ENCODE results near the gene TMEM108. TPM values are rescaled to one million over a fixed set of nuclear protein-coding genes. Genes with fewer than 3 reads are reported as not detected.

The TMEM108 gene
- total and polyA plus RNA-seq, 10 of the 15 experiments (the other 5 are each of a cell fraction or from before 2014, with no cell fraction given): 0.02 to 0.58 (median 0.12) TPM; not detected in 5

- Histone ChIP-seq H3K27me3 (replicated peaks in 1 of 2; ENCODE audit: control insufficient read depth in 2 of 2, insufficient read depth in 2 of 2, low read length in 1 of 2) (no peaks in the 10 kb centered on the region), H3K4me1 (ENCODE audit: control insufficient read depth, insufficient read depth, low read length) (no peaks in the 10 kb centered on the region), H2AFZ (ENCODE audit: control insufficient read depth, low read depth, low read length) (no peak overlapping the region), H3K4me3 (no peak overlapping the region), H3K9me3 (replicated peaks; ENCODE audit: control insufficient read depth, insufficient read depth, low read length) (no peaks in the 10 kb centered on the region), H3K9ac (ENCODE audit: control insufficient read depth, insufficient read depth, low read length) (no peak overlapping the region), H4K20me1 (ENCODE audit: control insufficient read depth, insufficient read depth) (no peaks in the 10 kb centered on the region), H3K27ac (ENCODE audit: control insufficient read depth, insufficient read depth) (no peak overlapping the region), H3K79me2 (ENCODE audit: control insufficient read depth, insufficient read depth, low read length) (no peaks in the 10 kb centered on the region), H3K4me2 (ENCODE audit: control insufficient read depth, insufficient read depth) (no peak overlapping the region), H3K36me3 (ENCODE audit: control insufficient read depth in 2 of 2, insufficient read depth in 2 of 2, low read length in 1 of 2) (no peaks in the 10 kb centered on the region)
- in situ Hi-C loops (cut with MboI) (no loop called here), intact Hi-C loops (cut with micrococcal nuclease; ENCODE audit: unreplicated experiment) (no loop called here)
- ChIA-PET RAD21 (ENCODE audit: unreplicated experiment) (interaction anchor here (0.7 kb wide), 1 partner anchor 173 kb away, joined by 3 read pairs; no protein-coding TSS in a partner anchor), SMC1A (ENCODE audit: uncharacterized antibody, unreplicated experiment) (interaction anchor here (1.0 kb wide), 1 partner anchor 37 kb away, joined by 3 read pairs; no protein-coding TSS in a partner anchor), CTCF (interaction anchor here (1.0 kb wide), 1 partner anchor 19 kb away, joined by 3 read pairs; no protein-coding TSS in a partner anchor), POLR2A (no interaction called here)
- ATAC-seq: no peak
- no TSS peak for BruUV-seq (replicated peaks)
- FAIRE-seq: no peak
- no peak for DNase-seq (ENCODE audit: low read depth, low spot score)
- 2% methylated on average over 3 of the region's 3 CpGs for WGBS (ENCODE audit: insufficient coverage, insufficient replicate concordance, low lambda C conversion rate, missing lambda C conversion rate)
- no peak for TF ChIP-seq ZBTB40 (IDR thresholded peaks at IDR 0.05; ENCODE audit: borderline replicate concordance)
- no peak for TF ChIP-seq CHD4 (IDR thresholded peaks at IDR 0.05)
- TF ChIP-seq TBL1XR1 (IDR thresholded peaks at IDR 0.05; ENCODE audit: low read depth, low read length): no peak
- TF ChIP-seq USF1 (IDR thresholded peaks at IDR 0.05; ENCODE audit: borderline replicate concordance, extremely low read length, insufficient read depth, low read depth, low read length): no peak
- no peak for TF ChIP-seq MXI1 (IDR thresholded peaks at IDR 0.05; ENCODE audit: low read depth, low read length)
- TF ChIP-seq POLR2AphosphoS5 (IDR thresholded peaks at IDR 0.05; ENCODE audit: low read length): no peak
- TF ChIP-seq, protein P1, sequence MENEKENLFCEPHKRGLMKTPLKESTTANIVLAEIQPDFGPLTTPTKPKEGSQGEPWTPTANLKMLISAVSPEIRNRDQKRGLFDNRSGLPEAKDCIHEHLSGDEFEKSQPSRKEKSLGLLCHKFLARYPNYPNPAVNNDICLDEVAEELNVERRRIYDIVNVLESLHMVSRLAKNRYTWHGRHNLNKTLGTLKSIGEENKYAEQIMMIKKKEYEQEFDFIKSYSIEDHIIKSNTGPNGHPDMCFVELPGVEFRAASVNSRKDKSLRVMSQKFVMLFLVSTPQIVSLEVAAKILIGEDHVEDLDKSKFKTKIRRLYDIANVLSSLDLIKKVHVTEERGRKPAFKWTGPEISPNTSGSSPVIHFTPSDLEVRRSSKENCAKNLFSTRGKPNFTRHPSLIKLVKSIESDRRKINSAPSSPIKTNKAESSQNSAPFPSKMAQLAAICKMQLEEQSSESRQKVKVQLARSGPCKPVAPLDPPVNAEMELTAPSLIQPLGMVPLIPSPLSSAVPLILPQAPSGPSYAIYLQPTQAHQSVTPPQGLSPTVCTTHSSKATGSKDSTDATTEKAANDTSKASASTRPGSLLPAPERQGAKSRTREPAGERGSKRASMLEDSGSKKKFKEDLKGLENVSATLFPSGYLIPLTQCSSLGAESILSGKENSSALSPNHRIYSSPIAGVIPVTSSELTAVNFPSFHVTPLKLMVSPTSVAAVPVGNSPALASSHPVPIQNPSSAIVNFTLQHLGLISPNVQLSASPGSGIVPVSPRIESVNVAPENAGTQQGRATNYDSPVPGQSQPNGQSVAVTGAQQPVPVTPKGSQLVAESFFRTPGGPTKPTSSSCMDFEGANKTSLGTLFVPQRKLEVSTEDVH (IDR thresholded peaks at IDR 0.05; ENCODE audit: low read depth, partially characterized antibody): no peak
- TF ChIP-seq BACH1 (IDR thresholded peaks at IDR 0.05; ENCODE audit: borderline replicate concordance): no peak
- TF ChIP-seq SRF (IDR thresholded peaks at IDR 0.05; ENCODE audit: low read depth in 2 of 2, low read length in 2 of 2): no peak
- no peak for TF ChIP-seq NR2C2 (IDR thresholded peaks at IDR 0.05; ENCODE audit: borderline replicate concordance, control insufficient read depth, insufficient read length, low read depth)
- TF ChIP-seq RAD21 (IDR thresholded peaks at IDR 0.05; ENCODE audit: insufficient read depth, low read depth, low read length): no peak
- TF ChIP-seq, protein P2, sequence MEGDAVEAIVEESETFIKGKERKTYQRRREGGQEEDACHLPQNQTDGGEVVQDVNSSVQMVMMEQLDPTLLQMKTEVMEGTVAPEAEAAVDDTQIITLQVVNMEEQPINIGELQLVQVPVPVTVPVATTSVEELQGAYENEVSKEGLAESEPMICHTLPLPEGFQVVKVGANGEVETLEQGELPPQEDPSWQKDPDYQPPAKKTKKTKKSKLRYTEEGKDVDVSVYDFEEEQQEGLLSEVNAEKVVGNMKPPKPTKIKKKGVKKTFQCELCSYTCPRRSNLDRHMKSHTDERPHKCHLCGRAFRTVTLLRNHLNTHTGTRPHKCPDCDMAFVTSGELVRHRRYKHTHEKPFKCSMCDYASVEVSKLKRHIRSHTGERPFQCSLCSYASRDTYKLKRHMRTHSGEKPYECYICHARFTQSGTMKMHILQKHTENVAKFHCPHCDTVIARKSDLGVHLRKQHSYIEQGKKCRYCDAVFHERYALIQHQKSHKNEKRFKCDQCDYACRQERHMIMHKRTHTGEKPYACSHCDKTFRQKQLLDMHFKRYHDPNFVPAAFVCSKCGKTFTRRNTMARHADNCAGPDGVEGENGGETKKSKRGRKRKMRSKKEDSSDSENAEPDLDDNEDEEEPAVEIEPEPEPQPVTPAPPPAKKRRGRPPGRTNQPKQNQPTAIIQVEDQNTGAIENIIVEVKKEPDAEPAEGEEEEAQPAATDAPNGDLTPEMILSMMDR (IDR thresholded peaks at IDR 0.05 in 2 of 3, conservative IDR thresholded peaks at IDR 0.05 in 1 of 3; ENCODE audit: control insufficient read depth in 2 of 3, extremely low read depth in 1 of 3, insufficient read depth in 1 of 3, low read depth in 3 of 3, low read length in 3 of 3): no peak
- no peak for TF ChIP-seq ZNF217 (IDR thresholded peaks at IDR 0.05)
- TF ChIP-seq IRF4 (IDR thresholded peaks at IDR 0.05; ENCODE audit: low read depth, low read length): no peak
- TF ChIP-seq SMAD1 (IDR thresholded peaks at IDR 0.05; ENCODE audit: low read depth, partially characterized antibody): no peak
Observed at GRCh38 chr3:133404920-133405319, 366.7 kb downstream of the TMEM108 start.

Measured in GM12878 (cell line).